Keratinocyte (primary cell): ENCODE results near the gene TOMM22. TPM values are rescaled to one million over a fixed set of nuclear protein-coding genes. Genes with fewer than 3 reads are reported as not detected.

Source experiments
- DNase-seq: peaks from one replicate; pipeline ENCODE4 v3.0.0-alpha.2; 2011; ENCODE audit warnings: low read depth, missing footprints, low spot score
- FAIRE-seq: peaks from 2 replicates; lab custom pipeline; 2011; peaks lifted over from hg19 to GRCh38; lab: Jason Lieb, UNC
- H2AFZ ChIP-seq: 2 replicates; pipeline ENCODE4 v1.6.0; 2012; ENCODE audit warnings: low read length, control low read depth, inconsistent platforms; ENCODE audit not compliant: control insufficient read depth
- H3K27ac ChIP-seq: 2 replicates; pipeline ENCODE4 v1.5.1; 2011; ENCODE audit warnings: low read length; ENCODE audit not compliant: control insufficient read depth, insufficient read depth
- H3K27me3 ChIP-seq: 3 replicates; pipeline ENCODE4 v1.6.0; 2011; ENCODE audit warnings: low read length; ENCODE audit not compliant: control insufficient read depth, insufficient read depth; ENCODE audit errors: extremely low read depth
- H3K36me3 ChIP-seq, 2 experiments: 2 replicates in 1 of 2; 3 replicates in 1 of 2; pipeline ENCODE4 v1.5.1; 2011; ENCODE audit warnings: low read length in 2 of 2, mild to moderate bottlenecking in 1 of 2; ENCODE audit not compliant: control insufficient read depth in 2 of 2, insufficient read depth in 2 of 2; ENCODE audit errors: extremely low read depth in 1 of 2
- H3K4me1 ChIP-seq: 3 replicates; pipeline ENCODE4 v1.5.1; 2011; ENCODE audit warnings: low read length; ENCODE audit not compliant: control insufficient read depth, insufficient read depth; ENCODE audit errors: extremely low read depth
- H3K4me2 ChIP-seq: 3 replicates; pipeline ENCODE4 v1.6.0; 2011; ENCODE audit warnings: low read depth, low read length; ENCODE audit not compliant: control insufficient read depth, insufficient read depth; ENCODE audit errors: extremely low read depth
- H3K4me3 ChIP-seq, 3 experiments: fragments of 200-600 bp in 1 of 3; sonication (generic) in 1 of 3; 2 replicates in 2 of 3; 3 replicates in 1 of 3; pipeline ENCODE4 v1.5.1; 2011 to 2016; ENCODE audit warnings: low read length in 3 of 3, mild to moderate bottlenecking in 3 of 3, control low read depth in 2 of 3, inconsistent platforms in 1 of 3, low read depth in 1 of 3, mixed read lengths in 1 of 3, mixed run types in 1 of 3, moderate library complexity in 1 of 3; ENCODE audit not compliant: control insufficient read depth in 2 of 3, insufficient read depth in 2 of 3; ENCODE audit errors: extremely low read depth in 1 of 3
- H3K79me2 ChIP-seq: 2 replicates; pipeline ENCODE4 v1.6.0; 2012; ENCODE audit warnings: low read length; ENCODE audit not compliant: control insufficient read depth, insufficient read depth
- H3K9ac ChIP-seq: 3 replicates; pipeline ENCODE4 v1.6.0; 2011; ENCODE audit warnings: low read length; ENCODE audit not compliant: control insufficient read depth, insufficient read depth; ENCODE audit errors: extremely low read depth
- H3K9me1 ChIP-seq: 3 replicates; pipeline ENCODE4 v1.6.0; 2011; ENCODE audit warnings: low read length; ENCODE audit not compliant: control insufficient read depth, insufficient read depth; ENCODE audit errors: extremely low read depth
- H3K9me3 ChIP-seq: 2 replicates; pipeline ENCODE4 v1.5.1; 2012; ENCODE audit warnings: low read depth, low read length; ENCODE audit not compliant: control insufficient read depth
- H4K20me1 ChIP-seq: 3 replicates; pipeline ENCODE4 v1.6.0; 2011; ENCODE audit warnings: low read length; ENCODE audit not compliant: control insufficient read depth, insufficient read depth; ENCODE audit errors: extremely low read depth
- CTCF ChIP-seq, 3 experiments: IDR thresholded peaks in 1 of 3; conservative IDR thresholded peaks in 1 of 3; optimal IDR thresholded peaks in 1 of 3; 2 replicates in 2 of 3; 3 replicates in 1 of 3; pipeline versions ENCODE3 to v1.5.1; 2011; ENCODE audit warnings: low read length in 3 of 3, mild to moderate bottlenecking in 3 of 3, moderate library complexity in 2 of 3, control low read depth in 1 of 3, inconsistent platforms in 1 of 3; ENCODE audit not compliant: insufficient read depth in 2 of 3; ENCODE audit errors: extremely low read depth in 1 of 3
- EZH2 ChIP-seq: IDR thresholded peaks from one replicate; pipeline ENCODE4 v1.6.1; 2012; ENCODE audit warnings: inconsistent platforms, mild to moderate bottlenecking, low read length, moderate library complexity
- dilution Hi-C: fragments of 300-500 bp; cut with MboI; formaldehyde crosslinking; loops from one replicate; pipeline ENCODE4 v1.7.0; 2020; ENCODE audit warnings: low sequenced_read_pairs; ENCODE audit not compliant: extremely low pct_ligation_motif_present
- polyA plus RNA-seq, 5 experiments: library from polyadenylated mRNA; depleted of rRNA in 3 of 5; stranded (reverse) in 3 of 5; stranded (forward) in 1 of 5; unstranded in 1 of 5; fragments of >200 nt; gene quantifications; 1 replicate in 1 of 5; 2 replicates in 3 of 5; 3 replicates in 1 of 5; pipeline versions ENCODE4 v1.2.1 to v1.2.3, GENCODE V29; 2011 to 2012; ENCODE audit warnings: missing spikeins in 2 of 5, low read depth in 1 of 5, low replicate concordance in 1 of 5

The TOMM22 gene
- polyA plus RNA-seq, 1 donor (not counting 4 experiments of a cell fraction or from before 2014, with no cell fraction given), result 81.8 TPM

GRCh38 chr22:38710866-38711265 is 29.1 kb downstream of the TOMM22 start:
- Histone ChIP-seq H3K27me3 (no peaks in the 10 kb centered on the region), H3K79me2 (peaks cover 95% of the 10 kb centered on the region), H3K36me3 (peaks cover 4 to 24% of the 10 kb centered on the region in 2 experiments), H3K27ac (no peak overlapping the region), H3K4me2 (no peak overlapping the region), H3K4me1 (peaks cover 16% of the 10 kb centered on the region), H3K4me3 (no peak overlapping the region), H3K9ac (no peak overlapping the region), H3K9me3 (no peaks in the 10 kb centered on the region), H4K20me1 (peaks cover 15% of the 10 kb centered on the region), H2AFZ (no peak overlapping the region), H3K9me1 (peaks cover 14% of the 10 kb centered on the region)
- FAIRE-seq, result no peak
- DNase-seq, result no peak
- no peak for TF ChIP-seq EZH2
- TF ChIP-seq CTCF (optimal IDR thresholded peaks at IDR 0.05 in 1 of 3, IDR thresholded peaks at IDR 0.05 in 1 of 3, conservative IDR thresholded peaks at IDR 0.05 in 1 of 3; ENCODE audit: extremely low read depth in 1 of 3, insufficient read depth in 2 of 3, low read length in 3 of 3), result no peak
- dilution Hi-C loops, result no loop called here

GRCh38 chr22:38712486-38713207 is 30.9 kb downstream of the TOMM22 start:
- H3K36me3 ChIP-seq, result peaks cover 7 to 31% of the 10 kb centered on the region in 2 experiments
- FAIRE-seq (no peak), DNase-seq (no peak)
- no peak overlapping the region for H2AFZ ChIP-seq
- H4K20me1 ChIP-seq, result peaks cover 15% of the 10 kb centered on the region
- H3K27ac ChIP-seq, result no peak overlapping the region
- no peaks in the 10 kb centered on the region for H3K27me3 ChIP-seq
- no peaks in the 10 kb centered on the region for H3K9me3 ChIP-seq
- no peak overlapping the region for H3K4me3 ChIP-seq
- H3K9me1 ChIP-seq, result peaks cover 14% of the 10 kb centered on the region
- H3K79me2 ChIP-seq, result peaks cover 80% of the 10 kb centered on the region
- no peak overlapping the region for H3K9ac ChIP-seq
- peaks cover 8% of the 10 kb centered on the region for H3K4me1 ChIP-seq
- H3K4me2 ChIP-seq, result no peak overlapping the region
- dilution Hi-C loops, result no loop called here
- no peak for TF ChIP-seq EZH2
- no peak for TF ChIP-seq CTCF (optimal IDR thresholded peaks at IDR 0.05 in 1 of 3, IDR thresholded peaks at IDR 0.05 in 1 of 3, conservative IDR thresholded peaks at IDR 0.05 in 1 of 3; ENCODE audit: extremely low read depth in 1 of 3, insufficient read depth in 2 of 3, low read length in 3 of 3)
